Measurements from ENCODE around the gene RPS19.

RPS19 gene

DNA sequence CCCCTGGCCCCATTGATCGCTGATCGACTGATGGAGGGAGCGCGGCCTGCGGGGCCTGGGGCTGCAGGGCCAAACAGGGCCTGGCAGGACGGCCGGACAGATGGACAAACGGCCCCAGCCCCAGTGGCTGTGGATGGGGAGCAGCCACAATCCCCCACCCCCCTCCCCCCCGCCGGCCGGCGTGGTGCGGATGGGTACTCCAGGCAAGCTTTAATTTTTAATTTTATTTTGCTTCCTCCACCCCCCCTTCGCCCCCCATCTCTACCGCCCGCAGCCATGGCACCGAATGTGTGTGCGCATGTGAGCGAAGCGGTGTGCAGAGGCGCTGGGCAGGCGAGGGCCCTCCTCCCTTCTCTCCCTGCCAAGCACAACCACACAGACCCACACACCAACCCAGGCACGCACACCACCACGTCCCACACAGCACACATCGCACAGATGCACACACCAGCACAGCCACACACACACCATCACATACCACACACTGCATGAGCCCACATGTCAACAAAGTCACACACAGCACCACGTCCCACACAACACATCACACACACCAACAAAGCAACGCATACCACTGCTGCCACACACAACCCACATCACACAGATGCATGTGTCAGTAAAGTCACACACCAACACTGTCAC lies 55.8 kb downstream of the RPS19 start:
- DNase-seq = no peak

DNA sequence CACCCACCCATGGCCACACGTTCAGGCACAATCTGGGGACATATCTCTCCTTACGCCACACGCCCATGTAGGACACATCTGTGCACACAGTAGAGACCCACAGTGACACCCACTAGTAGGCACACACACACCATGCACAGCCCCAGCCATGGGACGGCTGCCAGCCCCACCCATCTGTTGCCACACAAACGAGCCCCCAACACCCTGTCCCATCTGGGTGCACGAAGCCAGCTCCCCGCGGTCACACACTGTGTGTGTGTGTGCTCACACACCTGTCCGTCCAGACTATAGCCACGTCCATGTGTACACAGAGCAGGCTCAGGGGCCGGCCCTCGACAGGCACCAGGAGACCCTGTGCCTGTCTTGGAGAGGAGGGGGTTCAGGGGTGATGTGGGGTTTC lies 57.6 kb downstream of the RPS19 start:
- no peak for DNase-seq

DNA sequence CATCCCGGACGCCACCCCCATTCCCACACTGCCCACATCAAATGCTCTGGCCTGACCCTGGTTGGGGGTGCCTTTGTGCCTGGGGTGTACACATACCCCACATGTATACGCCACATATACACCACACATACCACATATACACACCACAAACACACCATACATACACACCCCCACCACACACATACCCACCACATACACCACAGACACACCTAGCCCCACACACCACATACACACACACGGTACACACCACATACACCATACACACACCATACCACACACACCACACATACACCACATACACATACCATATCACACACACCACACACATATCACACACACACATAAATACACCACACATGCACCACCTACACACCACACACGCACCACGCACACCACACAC lies 58.0 kb downstream of the RPS19 start:
- no peak for DNase-seq

DNA sequence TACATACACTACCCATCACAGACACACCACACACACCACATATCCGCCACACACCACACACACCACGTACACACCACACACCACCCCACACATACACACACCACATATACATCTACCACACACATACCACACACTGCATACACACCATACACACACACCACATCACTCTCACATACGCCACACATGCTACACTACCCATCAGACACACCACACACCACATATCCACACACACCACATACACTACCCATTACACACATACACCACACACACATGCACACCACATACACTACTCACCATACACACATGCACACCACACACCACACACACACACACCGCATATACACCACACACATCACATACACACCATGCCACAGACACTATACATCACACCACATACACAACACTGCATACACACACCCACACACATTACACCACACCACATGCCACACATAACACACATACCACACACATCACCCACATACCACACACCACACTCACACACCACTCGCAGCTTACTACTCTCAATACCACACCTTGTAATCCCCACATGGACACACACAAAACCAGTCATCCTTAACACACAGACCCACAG lies 58.7 kb downstream of the RPS19 start:
- no peak for DNase-seq

DNA sequence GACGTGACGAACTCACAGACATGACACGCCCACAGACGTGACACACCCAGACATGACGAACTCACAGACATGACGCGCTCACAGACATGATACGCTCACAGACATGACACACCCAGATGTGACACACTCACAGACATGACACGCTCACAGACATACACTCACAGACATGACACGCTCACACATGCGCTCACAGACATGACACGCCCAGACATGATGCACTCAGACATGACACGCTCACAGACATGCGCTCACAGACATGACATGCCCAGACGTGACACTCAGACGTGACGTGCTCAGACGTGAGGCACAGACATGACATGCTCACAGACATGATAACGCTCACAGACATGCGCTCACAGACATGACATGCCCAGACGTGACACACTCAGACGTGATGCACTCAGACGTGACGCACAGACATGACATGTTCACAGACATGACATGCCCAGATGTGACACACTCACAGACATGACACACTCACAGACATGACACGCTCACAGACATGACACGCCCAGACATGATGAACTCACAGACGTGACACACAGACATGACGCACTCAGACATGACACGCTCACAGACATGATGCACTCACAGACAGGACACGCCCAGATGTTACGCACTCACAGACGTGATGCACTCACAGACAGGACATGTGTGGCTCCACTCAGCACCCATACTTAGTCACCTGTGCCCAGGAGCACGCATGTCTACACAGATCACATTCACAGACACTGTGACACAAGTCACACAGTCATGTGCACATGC lies 60.1 kb downstream of the RPS19 start:
- DNase-seq = no peak

DNA sequence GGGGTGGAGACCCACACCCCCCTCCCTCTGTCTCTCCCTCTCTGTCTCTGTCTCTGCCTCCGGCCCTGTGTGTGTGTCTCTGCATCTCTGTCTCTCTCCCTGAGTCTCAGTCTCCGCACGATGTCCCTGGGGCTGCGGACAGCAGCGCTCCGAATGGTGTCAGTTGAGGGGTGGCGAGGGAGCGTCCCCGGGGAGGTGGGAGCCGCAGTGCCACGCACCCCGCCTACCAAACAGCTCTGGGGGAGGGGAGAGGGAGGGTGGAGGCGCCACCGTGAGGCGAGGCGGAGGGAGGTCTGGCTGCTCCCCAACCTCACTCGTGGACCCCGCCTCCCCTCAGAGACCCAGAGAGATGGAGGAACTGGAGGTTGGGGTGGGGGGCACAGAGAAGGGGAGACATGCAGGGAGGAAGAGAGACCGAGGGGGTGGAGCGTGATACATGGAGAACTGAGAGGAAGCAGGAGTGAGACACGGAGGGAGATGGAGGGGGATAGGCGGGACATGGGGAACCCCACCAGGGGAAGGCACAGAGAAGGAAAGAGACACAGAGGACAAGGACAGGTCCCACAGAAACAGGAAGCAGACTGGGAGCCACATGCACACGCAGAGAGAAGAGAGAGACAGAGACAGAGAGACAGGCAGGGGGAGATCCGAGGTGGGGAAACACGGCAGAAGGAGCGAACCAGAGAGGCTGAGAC lies 61.0 kb downstream of the RPS19 start:
- no peak for DNase-seq

DNA sequence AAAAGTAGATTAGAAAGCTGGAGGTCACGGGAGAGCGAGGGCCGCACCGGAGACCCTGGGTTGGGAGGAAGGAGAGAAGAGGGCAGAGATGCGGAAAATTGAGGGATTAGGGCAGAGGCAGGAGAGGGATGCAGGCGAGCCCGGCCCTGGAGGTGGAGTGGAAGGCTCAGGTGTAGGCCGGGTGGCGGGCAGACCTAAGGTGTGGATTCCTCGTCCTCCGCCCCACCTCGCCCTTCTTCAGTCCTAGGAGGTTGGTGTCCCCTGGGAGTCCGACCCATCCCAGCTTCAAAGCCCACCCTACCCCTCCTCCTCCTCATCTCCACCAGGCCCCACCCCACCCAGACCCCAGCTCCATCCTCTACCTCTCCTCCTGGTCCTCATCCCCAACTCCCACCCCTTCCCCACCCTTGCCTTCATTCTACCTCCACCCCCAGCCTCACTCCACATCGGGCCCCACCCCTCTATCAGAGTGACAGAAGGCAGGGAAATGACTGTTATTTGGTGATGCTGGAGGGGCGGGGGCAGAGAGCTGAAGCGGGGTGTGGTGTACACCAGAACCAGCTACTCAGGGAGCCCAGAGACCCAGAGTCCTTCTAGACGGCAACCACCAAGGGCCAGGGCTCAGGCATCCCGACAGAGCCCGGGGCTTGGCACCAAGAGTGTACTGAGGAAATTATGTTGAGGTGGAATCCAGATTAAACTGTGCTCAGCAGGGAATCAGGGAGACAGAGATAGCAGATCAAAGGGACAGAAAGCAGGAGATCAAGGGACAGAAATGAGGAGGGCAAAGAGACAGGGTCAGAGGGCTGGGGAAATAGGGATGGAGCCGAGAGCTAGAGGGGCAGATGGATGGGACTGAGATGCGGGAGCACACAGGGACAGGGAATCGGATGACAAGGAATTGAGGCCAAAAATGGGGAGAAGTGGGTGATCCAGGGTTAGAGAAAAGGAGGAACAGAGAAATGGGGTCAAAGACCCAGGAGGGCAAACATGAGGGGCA lies 61.8 kb downstream of the RPS19 start:
- DNase-seq = no peak
